Fibroblast of villous mesenchyme (primary cell): ENCODE measurements around the gene NAV3. TPM values are rescaled to one million over a fixed set of nuclear protein-coding genes. Genes with fewer than 3 reads are reported as not detected.
A peak's percentile ranks its signal among the peaks of the same experiment; 100 is the strongest.

Experiments
- DNase-seq: peaks from one replicate; pipeline ENCODE4 v3.0.0-alpha.2; 2010; ENCODE audit warnings: low read depth
- H3K4me3 ChIP-seq: 2 replicates; pipeline ENCODE4 v1.5.1; 2011; ENCODE audit warnings: low read depth, mild to moderate bottlenecking, low read length
- total RNA-seq: library from RNA; depleted of rRNA; stranded (reverse); fragments of >200 nt; gene quantifications from 2 replicates; pipeline ENCODE4 v1.2.3, GENCODE V29; 2012
- TF ChIP-seq, protein P1 (sequence below): IDR thresholded peaks from 2 replicates; pipeline ENCODE4 v1.5.1; 2012; ENCODE audit warnings: low read depth, mild to moderate bottlenecking, low read length; ENCODE audit not compliant: insufficient read depth

Gene NAV3
- total RNA-seq, 1 donor, result 206 TPM

DNA sequence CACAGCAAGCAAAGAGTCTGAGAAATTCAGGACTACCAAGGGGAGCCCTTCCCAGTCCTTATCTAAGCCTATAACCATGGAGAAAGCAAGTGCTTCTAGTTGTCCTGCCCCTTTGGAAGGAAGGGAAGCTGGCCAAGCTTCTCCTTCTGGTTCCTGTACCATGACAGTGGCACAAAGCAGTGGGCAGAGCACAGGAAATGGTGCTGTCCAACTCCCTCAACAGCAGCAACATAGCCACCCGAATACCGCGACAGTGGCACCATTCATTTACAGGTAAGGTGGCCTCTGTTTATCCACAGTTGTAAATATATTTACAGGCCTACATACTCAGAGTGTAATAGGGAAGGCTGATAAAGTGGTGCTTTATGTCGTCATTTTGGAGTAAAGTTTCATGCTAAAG, 176.5 kb downstream of the NAV3 start:
- DNase-seq, result no peak
- TF ChIP-seq, protein P1, sequence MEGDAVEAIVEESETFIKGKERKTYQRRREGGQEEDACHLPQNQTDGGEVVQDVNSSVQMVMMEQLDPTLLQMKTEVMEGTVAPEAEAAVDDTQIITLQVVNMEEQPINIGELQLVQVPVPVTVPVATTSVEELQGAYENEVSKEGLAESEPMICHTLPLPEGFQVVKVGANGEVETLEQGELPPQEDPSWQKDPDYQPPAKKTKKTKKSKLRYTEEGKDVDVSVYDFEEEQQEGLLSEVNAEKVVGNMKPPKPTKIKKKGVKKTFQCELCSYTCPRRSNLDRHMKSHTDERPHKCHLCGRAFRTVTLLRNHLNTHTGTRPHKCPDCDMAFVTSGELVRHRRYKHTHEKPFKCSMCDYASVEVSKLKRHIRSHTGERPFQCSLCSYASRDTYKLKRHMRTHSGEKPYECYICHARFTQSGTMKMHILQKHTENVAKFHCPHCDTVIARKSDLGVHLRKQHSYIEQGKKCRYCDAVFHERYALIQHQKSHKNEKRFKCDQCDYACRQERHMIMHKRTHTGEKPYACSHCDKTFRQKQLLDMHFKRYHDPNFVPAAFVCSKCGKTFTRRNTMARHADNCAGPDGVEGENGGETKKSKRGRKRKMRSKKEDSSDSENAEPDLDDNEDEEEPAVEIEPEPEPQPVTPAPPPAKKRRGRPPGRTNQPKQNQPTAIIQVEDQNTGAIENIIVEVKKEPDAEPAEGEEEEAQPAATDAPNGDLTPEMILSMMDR, result no peak
- no peak overlapping the region for H3K4me3 ChIP-seq

DNA sequence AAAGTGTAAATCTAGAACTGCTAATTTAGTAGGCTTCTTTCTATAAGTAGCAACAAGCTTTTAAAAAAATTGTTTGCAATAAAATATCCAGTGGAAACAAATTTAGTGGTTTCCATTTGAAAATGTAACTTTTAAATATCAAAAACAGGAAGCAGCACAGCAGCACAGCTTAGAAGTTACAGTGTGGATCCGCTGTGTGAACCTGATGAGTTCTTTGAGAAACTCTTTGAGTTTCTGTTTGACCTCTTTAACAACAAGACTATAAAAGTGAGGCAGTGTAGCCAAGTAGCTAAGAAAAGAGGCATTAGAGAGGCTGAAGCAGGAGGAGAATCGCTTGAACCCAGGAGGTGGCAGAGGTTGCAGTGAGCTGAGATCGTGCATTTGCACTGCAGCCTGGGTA, 178.3 kb downstream of the NAV3 start:
- DNase-seq, result no peak
- TF ChIP-seq, protein P1, result no peak
- H3K4me3 ChIP-seq, result no peak overlapping the region

- peak; percentile 43 for DNase-seq
- TF ChIP-seq, protein P1, result no peak
- no peak overlapping the region for H3K4me3 ChIP-seq
Measured at GRCh38 chr12:78018171-78018910, 187.6 kb downstream of the NAV3 start.

- peak; percentile 73 for DNase-seq
- H3K4me3 ChIP-seq, result no peak overlapping the region
- TF ChIP-seq, protein P1, result no peak
Measured at GRCh38 chr12:78018939-78019338, 188.2 kb downstream of the NAV3 start.

DNA sequence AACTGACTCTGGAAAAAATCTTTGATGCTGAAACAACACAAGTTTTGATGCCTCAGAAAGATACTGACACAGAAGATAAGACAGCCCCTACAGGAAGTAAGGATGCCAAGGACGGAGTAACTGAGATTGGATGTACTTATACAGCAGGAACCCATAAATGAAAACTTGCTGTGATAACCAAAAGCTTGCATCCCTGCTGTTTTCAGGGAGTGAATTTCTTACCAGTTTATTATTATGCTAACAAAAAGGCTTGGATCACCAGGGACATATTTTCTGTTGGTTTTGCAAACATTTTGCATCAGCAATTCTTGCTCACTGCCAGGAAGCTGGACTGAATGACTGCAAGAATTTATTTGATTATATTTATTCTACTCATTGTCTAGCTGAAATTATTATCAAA, 197.7 kb downstream of the NAV3 start:
- DNase-seq, result no peak

GRCh38 chr12:78034025-78034424, 203.3 kb downstream of the NAV3 start:
- TF ChIP-seq, protein P1, result no peak
- DNase-seq, result peak; percentile 87
- no peak overlapping the region for H3K4me3 ChIP-seq

More for the DNA sequence above, 197.7 kb downstream of the NAV3 start:
- no peak overlapping the region for H3K4me3 ChIP-seq
- TF ChIP-seq, protein P1, result no peak
